Prostate gland (tissue), 2 donors: ENCODE data around the gene TXNL4B.

Experiments used
- CTCF ChIP-seq, 4 experiments: fragments of 200-600 bp in 2 of 4; fragments of 450-650 bp in 2 of 4; sonication (generic) in 2 of 4; IDR thresholded peaks; 1 replicate in 3 of 4; 2 replicates in 1 of 4; pipeline ENCODE4 v1.5.1; 2016 to 2019; ENCODE audit warnings: antibody characterized with exemption in 4 of 4, mild to moderate bottlenecking in 2 of 4, moderate library complexity in 2 of 4
- POLR2A ChIP-seq: fragments of 450-650 bp; IDR thresholded peaks from one replicate; pipeline ENCODE4 v1.6.1; 2016; ENCODE audit warnings: antibody characterized with exemption, mild to moderate bottlenecking

DNA sequence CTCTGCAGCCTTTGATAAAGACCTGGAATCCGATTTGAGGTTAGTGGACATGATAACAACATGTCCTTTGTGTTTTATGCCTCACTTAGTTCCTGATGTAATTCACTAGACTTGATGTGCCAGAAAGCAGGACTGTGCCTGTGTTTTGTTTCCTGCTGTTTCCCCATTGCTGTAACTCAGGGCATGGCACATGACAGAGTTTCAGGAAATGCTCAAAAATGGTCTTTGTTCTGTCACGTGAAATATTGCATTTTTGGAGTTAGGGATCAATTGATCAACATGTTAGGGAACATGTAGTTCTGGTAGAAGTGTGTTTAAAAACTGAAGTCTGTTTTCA lies 33.0 kb upstream of the TXNL4B start:
- TF ChIP-seq CTCF (IDR thresholded peaks at IDR 0.05) = no peak
- no peak for TF ChIP-seq POLR2A
